ENCODE results near the gene B3GNT4.

DNA sequence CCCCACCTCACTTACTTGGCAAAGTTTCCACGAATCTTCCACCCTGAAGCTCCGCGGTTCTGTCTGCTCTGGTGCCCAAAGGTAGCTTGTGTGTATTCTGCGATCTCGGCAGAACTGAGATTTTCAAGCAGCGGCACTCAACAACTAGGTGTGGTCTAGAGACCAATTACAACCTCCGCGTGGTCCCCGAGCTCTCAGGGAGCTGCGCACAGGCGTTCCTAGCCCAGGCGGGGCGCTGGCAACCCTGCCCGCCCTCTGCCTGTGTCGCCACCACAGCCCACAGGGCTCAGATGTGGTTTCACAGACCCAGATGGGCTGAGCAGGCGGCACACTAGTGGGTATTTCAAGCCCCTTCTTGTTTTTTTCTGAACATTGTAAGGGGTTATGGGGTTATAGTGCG lies 23.8 kb downstream of the B3GNT4 start:
- TF ChIP-seq, protein P1, sequence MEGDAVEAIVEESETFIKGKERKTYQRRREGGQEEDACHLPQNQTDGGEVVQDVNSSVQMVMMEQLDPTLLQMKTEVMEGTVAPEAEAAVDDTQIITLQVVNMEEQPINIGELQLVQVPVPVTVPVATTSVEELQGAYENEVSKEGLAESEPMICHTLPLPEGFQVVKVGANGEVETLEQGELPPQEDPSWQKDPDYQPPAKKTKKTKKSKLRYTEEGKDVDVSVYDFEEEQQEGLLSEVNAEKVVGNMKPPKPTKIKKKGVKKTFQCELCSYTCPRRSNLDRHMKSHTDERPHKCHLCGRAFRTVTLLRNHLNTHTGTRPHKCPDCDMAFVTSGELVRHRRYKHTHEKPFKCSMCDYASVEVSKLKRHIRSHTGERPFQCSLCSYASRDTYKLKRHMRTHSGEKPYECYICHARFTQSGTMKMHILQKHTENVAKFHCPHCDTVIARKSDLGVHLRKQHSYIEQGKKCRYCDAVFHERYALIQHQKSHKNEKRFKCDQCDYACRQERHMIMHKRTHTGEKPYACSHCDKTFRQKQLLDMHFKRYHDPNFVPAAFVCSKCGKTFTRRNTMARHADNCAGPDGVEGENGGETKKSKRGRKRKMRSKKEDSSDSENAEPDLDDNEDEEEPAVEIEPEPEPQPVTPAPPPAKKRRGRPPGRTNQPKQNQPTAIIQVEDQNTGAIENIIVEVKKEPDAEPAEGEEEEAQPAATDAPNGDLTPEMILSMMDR (IDR thresholded peaks at IDR 0.05): no peak
- no peak for TF ChIP-seq POLR2A (IDR thresholded peaks at IDR 0.05)
